HAP-1 (cell line): ENCODE results near the gene ADD1.

ENCODE experiments used
- DNase-seq, 2 experiments: peaks; one replicate each; pipeline ENCODE4 v3.0.0-alpha.2; 2016 to 2020; ENCODE audit warnings: low spot score in 2 of 2
- H3K27me3 ChIP-seq: fragments of 250-450 bp; sonication (Bioruptor Pico); 2 replicates; pipeline ENCODE4 v1.5.1; 2020; ENCODE audit warnings: low read depth, mild to moderate bottlenecking, moderate library complexity
- H3K36me3 ChIP-seq: fragments of 250-450 bp; sonication (Bioruptor Pico); replicated peaks from 2 replicates; pipeline ENCODE4 v1.5.1; 2020; ENCODE audit warnings: mild to moderate bottlenecking
- H3K4me1 ChIP-seq: fragments of 250-450 bp; sonication (Bioruptor Pico); 2 replicates; pipeline ENCODE4 v1.5.1; 2020; ENCODE audit warnings: mild to moderate bottlenecking
- H3K4me3 ChIP-seq: fragments of 250-450 bp; sonication (Bioruptor Pico); 2 replicates; pipeline ENCODE4 v1.5.1; 2020; ENCODE audit warnings: mild to moderate bottlenecking, moderate library complexity
- H3K9me3 ChIP-seq: fragments of 250-450 bp; sonication (Bioruptor Pico); 2 replicates; pipeline ENCODE4 v1.5.1; 2020; ENCODE audit warnings: mild to moderate bottlenecking, moderate library complexity
- in situ Hi-C: fragments of 300-500 bp; cut with MboI; formaldehyde crosslinking; loops from 3 replicates; pipeline ENCODE4 v1.14.3; 2020; ENCODE audit warnings: low sequenced_read_pairs, inconsistent platforms, mixed read lengths

ADD1 gene

DNA sequence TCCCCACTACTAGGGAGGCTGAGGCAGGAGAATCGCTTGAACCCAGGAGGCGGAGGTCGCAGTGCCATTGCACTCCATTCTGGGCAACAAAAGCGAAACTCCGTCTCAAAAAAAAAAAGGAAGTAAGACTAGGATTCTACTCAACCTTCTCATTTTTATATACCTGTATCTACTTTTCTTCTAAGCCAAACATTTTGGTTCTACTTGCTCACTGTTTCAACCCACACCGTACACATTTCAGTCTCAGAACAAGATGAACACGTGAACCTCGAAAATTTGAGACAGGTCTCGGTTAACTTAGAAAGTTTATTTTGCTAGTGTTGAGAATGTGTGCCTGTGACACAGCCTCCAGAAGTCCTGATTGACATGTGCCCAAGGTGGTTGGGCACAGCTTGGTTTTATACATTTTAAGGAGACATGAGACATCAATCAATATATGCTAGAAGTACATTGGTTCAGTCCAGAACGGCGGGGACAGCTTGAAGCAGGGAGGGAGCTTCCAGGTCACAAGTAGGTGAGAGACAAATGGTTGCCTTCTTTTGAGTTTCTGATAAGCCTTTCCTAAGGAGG is 3.7 kb downstream of the ADD1 start:
- H3K4me1 ChIP-seq = peaks cover 9% of the 10 kb centered on the region; the same call in 1 of the 2 replicates
- H3K36me3 ChIP-seq = no peaks in the 10 kb centered on the region
- no peaks in the 10 kb centered on the region for H3K27me3 ChIP-seq
- no peak overlapping the region for H3K4me3 ChIP-seq
- in situ Hi-C loops = no loop called here
- no peak for DNase-seq
- no peaks in the 10 kb centered on the region for H3K9me3 ChIP-seq

GRCh38 chr4:2848449-2848848 is 4.8 kb downstream of the ADD1 start:
- Histone ChIP-seq H3K4me1 (peaks cover 5% of the 10 kb centered on the region; the same call in 1 of the 2 replicates), H3K36me3 (peaks cover 2% of the 10 kb centered on the region), H3K27me3 (no peaks in the 10 kb centered on the region), H3K4me3 (no peak overlapping the region), H3K9me3 (no peaks in the 10 kb centered on the region)
- in situ Hi-C loops = no loop called here
- no peak for DNase-seq

- in situ Hi-C loops = no loop called here
Observed at GRCh38 chr4:2849267-2850152, 5.9 kb downstream of the ADD1 start.

DNA sequence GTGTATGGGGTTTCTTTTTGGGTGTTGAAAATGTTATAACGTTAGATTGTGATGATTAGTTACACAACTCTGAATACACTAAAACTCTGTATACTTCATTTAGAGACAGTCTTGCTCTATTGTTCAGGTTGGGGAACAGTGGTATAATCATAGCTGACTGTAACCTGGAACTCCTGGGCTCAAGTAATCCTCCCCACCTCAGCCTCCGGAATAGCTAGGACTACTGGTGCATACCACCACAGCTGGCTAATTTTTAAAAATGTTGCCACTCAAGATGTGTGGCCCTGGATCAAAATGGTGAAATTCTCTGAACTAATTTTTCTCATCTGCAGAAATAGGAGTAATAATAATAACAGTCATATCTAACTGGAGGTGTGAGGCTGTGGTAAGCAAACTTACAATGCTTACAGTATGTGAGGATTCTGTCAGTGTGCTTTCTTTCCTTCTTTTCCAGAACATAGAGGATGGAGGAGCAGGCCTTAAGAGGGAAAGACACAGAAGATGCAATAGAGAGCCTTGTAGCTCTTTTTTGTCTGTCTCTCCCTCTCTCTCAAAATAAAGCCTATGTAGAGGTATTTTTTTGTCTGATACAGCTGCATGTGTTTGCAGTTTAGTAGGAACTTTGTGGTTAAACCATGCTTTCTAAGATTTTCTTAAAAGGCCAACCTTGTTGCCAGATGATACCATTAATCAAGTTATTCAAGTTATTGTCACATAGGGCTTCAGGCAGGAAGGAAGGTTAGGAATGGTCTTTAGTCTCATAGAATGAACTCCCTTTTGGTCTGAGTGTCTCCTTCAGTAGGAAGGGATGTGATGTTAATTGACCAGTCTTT is 7.5 kb downstream of the ADD1 start:
- peaks cover 5% of the 10 kb centered on the region; the same call in 1 of the 2 replicates for H3K4me1 ChIP-seq

More at GRCh38 chr4:2849267-2850152, 5.9 kb downstream of the ADD1 start:
- Histone ChIP-seq H3K4me3 (no peak overlapping the region), H3K27me3 (no peaks in the 10 kb centered on the region), H3K9me3 (no peaks in the 10 kb centered on the region), H3K36me3 (peaks cover 12% of the 10 kb centered on the region), H3K4me1 (peaks cover 5% of the 10 kb centered on the region; the same call in 1 of the 2 replicates)
- DNase-seq = no peak

GRCh38 chr4:2852481-2852921 is 8.9 kb downstream of the ADD1 start:
- no peaks in the 10 kb centered on the region for H3K9me3 ChIP-seq
- H3K36me3 ChIP-seq = peaks cover 12% of the 10 kb centered on the region
- H3K27me3 ChIP-seq = no peaks in the 10 kb centered on the region
- H3K4me1 ChIP-seq = peaks cover 5% of the 10 kb centered on the region; the same call in 1 of the 2 replicates
- in situ Hi-C loops = no loop called here
- H3K4me3 ChIP-seq = no peak overlapping the region
- no peak for DNase-seq

More for the DNA sequence above, 7.5 kb downstream of the ADD1 start:
- Histone ChIP-seq H3K27me3 (no peaks in the 10 kb centered on the region), H3K36me3 (peaks cover 12% of the 10 kb centered on the region), H3K9me3 (no peaks in the 10 kb centered on the region), H3K4me3 (no peak overlapping the region)
- DNase-seq = no peak
- in situ Hi-C loops = no loop called here

DNA sequence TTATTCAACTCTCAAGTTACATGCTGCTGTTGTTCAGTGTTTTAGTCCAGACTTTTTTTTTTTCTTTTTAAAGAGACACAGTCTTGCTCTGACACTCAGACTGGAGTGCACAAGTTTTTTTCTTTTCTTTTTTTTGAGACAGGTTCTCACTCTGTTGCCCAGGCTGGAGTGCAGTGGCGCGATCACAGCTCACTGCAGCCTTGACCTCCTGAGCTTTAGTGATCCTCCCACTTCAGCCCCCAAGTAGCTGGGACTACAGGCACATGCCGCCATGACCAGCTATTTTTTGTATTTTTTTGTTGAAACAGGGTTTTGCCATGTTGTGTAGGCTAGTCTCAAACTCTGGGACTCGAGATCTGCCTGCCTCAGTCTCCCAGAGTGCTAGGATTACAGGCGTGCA is 11.9 kb downstream of the ADD1 start:
- Histone ChIP-seq H3K4me1 (peaks cover 14% of the 10 kb centered on the region; the same call in 1 of the 2 replicates), H3K27me3 (no peaks in the 10 kb centered on the region), H3K4me3 (no peak overlapping the region), H3K36me3 (peaks cover 12% of the 10 kb centered on the region), H3K9me3 (no peaks in the 10 kb centered on the region)
- in situ Hi-C loops = no loop called here
- DNase-seq = no peak

- no peaks in the 10 kb centered on the region for H3K27me3 ChIP-seq
- H3K4me3 ChIP-seq = no peak overlapping the region
- peaks cover 18% of the 10 kb centered on the region for H3K4me1 ChIP-seq
- peaks cover 12% of the 10 kb centered on the region for H3K36me3 ChIP-seq
- in situ Hi-C loops = no loop called here
- H3K9me3 ChIP-seq = no peaks in the 10 kb centered on the region
- DNase-seq = no peak
Observed at GRCh38 chr4:2856266-2856665, 12.6 kb downstream of the ADD1 start.

- Histone ChIP-seq H3K4me1 (peaks cover 25% of the 10 kb centered on the region), H3K9me3 (no peaks in the 10 kb centered on the region), H3K27me3 (no peaks in the 10 kb centered on the region), H3K4me3 (no peak overlapping the region), H3K36me3 (peaks cover 12% of the 10 kb centered on the region)
- no peak for DNase-seq
- in situ Hi-C loops = no loop called here
Observed at GRCh38 chr4:2857349-2857927, 13.8 kb downstream of the ADD1 start.

DNA sequence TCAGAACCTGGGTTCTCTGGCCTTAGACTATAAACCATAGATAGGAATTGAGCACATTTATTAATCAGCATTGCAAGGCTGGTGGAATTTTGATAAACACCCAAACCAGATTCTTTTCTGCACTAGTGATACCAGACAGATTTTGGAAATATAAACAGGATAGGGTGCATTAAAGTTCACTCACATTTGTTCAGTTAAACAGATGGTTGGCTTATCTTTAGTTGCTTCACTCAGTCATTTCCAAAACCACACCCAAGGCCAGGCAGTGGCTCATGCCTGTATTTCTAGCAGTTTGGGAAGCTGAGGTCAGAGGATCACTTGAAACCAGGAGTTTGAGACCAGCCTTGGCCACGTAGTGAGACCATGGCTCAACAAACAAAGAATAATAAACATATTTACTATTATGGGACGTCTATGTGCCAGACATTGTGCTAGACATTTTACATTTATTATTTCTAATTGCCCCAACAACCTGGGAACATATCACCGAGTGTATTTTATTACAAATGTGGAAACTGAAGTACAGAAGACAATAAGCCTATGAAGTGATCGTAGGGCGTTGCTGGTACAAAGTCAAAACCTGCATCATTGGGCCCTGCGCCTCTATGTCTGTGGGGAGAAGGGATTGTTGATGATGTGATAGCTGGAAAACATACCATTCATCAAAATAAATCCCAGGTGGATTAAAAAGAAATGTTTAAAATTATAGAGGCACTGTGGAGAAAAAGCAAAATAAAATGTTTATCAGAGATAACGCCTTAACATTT is 15.0 kb downstream of the ADD1 start:
- Histone ChIP-seq H3K4me1 (peaks cover 29% of the 10 kb centered on the region), H3K4me3 (no peak overlapping the region), H3K27me3 (no peaks in the 10 kb centered on the region), H3K9me3 (no peaks in the 10 kb centered on the region), H3K36me3 (peaks cover 8% of the 10 kb centered on the region)
- DNase-seq = no peak
- in situ Hi-C loops = no loop called here

DNA sequence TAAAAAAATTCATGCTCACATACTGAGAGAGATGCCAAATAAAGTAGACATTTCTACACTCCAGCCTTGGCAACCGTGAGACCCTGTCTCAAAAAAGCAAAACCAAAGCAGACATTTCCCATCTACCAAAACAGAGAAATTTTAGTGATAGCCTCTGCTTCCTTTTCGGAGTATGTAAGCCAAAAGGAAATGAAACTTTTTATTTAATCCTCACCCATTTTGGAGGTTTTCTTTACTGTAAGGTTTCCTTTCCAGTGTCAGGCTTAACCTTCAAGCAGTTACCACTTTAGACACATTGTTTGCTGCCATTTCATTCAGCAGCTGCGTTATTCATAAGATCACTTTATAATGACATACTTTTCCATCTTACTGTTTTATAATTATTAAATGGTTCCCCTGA is 15.9 kb downstream of the ADD1 start:
- H3K4me1 ChIP-seq = peaks cover 29% of the 10 kb centered on the region
- no peaks in the 10 kb centered on the region for H3K9me3 ChIP-seq
- no peak overlapping the region for H3K4me3 ChIP-seq
- in situ Hi-C loops = no loop called here
- no peak for DNase-seq
- H3K27me3 ChIP-seq = no peaks in the 10 kb centered on the region
- H3K36me3 ChIP-seq = no peaks in the 10 kb centered on the region

- H3K9me3 ChIP-seq = no peaks in the 10 kb centered on the region
- no peaks in the 10 kb centered on the region for H3K36me3 ChIP-seq
- DNase-seq = no peak
- H3K4me1 ChIP-seq = peaks cover 33% of the 10 kb centered on the region
- no peak overlapping the region for H3K4me3 ChIP-seq
- in situ Hi-C loops = no loop called here
- H3K27me3 ChIP-seq = no peaks in the 10 kb centered on the region
Observed at GRCh38 chr4:2860391-2861348, 17.0 kb downstream of the ADD1 start.
